Measurements from ENCODE around the gene KCNMA1.

DNA sequence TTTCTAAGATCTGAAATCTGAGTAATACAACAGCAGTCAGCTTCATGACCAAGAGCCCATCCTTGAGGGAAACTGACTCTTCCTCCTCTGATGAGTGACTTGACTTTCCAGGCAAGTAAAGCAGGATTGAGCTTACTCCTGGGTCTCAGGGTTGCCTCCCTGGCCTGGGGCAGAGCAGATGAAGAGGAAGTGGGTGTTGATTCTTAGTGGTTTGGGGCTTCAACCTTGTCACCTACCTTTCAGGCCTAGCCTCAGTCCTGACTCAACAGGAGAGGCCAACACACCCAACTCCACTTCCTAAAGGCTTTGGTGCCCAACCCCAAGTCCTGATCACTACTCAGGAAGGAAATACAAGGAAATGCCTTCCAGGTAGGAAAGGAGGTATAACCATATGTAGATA, 54.1 kb downstream of the KCNMA1 start:
- no peak for TF ChIP-seq POLR2AphosphoS5 (IDR thresholded peaks at IDR 0.05)
- TF ChIP-seq, protein P1, sequence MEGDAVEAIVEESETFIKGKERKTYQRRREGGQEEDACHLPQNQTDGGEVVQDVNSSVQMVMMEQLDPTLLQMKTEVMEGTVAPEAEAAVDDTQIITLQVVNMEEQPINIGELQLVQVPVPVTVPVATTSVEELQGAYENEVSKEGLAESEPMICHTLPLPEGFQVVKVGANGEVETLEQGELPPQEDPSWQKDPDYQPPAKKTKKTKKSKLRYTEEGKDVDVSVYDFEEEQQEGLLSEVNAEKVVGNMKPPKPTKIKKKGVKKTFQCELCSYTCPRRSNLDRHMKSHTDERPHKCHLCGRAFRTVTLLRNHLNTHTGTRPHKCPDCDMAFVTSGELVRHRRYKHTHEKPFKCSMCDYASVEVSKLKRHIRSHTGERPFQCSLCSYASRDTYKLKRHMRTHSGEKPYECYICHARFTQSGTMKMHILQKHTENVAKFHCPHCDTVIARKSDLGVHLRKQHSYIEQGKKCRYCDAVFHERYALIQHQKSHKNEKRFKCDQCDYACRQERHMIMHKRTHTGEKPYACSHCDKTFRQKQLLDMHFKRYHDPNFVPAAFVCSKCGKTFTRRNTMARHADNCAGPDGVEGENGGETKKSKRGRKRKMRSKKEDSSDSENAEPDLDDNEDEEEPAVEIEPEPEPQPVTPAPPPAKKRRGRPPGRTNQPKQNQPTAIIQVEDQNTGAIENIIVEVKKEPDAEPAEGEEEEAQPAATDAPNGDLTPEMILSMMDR (IDR thresholded peaks at IDR 0.05): no peak
- TF ChIP-seq POLR2A (IDR thresholded peaks at IDR 0.05): no peak
